DND-41 (cell line): Measurements from ENCODE around the gene NUCKS1.

Experiments used
- EZH2 ChIP-seq: IDR thresholded peaks from 3 replicates; pipeline ENCODE4 v1.6.1; 2012; ENCODE audit warnings: borderline replicate concordance, low read depth, mild to moderate bottlenecking, moderate library complexity, low read length, inconsistent platforms; ENCODE audit not compliant: severe bottlenecking
- TF ChIP-seq, protein P1 (sequence below): IDR thresholded peaks from 2 replicates; pipeline ENCODE4 v1.5.1; 2012; ENCODE audit warnings: borderline replicate concordance, low read length, moderate library complexity, mild to moderate bottlenecking; ENCODE audit not compliant: poor library complexity, severe bottlenecking; ENCODE audit errors: extremely low read depth

DNA sequence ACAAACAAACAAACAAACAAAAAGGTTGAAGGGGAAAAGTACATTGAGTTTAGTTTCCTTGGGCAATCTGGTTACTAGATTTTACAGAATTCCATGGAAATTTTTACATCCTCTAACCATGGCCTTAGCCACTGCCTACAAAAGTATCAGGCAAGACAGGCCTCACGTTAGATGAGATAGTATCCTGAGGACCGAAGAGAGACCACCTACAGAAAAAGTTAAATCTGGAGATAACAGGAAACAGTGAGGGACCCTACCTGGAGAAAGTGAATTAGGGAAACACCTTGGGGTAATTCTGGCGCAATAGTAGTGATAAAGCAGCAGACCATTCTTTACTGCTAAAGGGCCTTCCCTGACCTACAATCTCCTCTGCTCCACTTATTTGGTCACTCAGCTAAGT, 16.6 kb upstream of the NUCKS1 start:
- TF ChIP-seq, protein P1, sequence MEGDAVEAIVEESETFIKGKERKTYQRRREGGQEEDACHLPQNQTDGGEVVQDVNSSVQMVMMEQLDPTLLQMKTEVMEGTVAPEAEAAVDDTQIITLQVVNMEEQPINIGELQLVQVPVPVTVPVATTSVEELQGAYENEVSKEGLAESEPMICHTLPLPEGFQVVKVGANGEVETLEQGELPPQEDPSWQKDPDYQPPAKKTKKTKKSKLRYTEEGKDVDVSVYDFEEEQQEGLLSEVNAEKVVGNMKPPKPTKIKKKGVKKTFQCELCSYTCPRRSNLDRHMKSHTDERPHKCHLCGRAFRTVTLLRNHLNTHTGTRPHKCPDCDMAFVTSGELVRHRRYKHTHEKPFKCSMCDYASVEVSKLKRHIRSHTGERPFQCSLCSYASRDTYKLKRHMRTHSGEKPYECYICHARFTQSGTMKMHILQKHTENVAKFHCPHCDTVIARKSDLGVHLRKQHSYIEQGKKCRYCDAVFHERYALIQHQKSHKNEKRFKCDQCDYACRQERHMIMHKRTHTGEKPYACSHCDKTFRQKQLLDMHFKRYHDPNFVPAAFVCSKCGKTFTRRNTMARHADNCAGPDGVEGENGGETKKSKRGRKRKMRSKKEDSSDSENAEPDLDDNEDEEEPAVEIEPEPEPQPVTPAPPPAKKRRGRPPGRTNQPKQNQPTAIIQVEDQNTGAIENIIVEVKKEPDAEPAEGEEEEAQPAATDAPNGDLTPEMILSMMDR = no peak
- TF ChIP-seq EZH2 = no peak
